GM12878 (cell line): ENCODE results near the gene CEP68. TPM values are rescaled to one million over a fixed set of nuclear protein-coding genes. Genes with fewer than 3 reads are reported as not detected.

Source experiments
- ATAC-seq: fragments of 200-7000 bp; cut with Tn5 transposase; 3 replicates; pipeline ENCODE4 v1.9.1; 2020; ENCODE audit warnings: mild to moderate bottlenecking, moderate library complexity
- BruUV-seq: library from RNA; stranded (reverse); fragments of 400-500 nt; replicated peaks from 2 replicates; lab custom pipeline; 2021; lab: Mats Ljungman, UMichigan
- CTCF ChIA-PET: fragments of 300-600 bp; sonication (Branson Sonifier 250); formaldehyde crosslinking; extraction: SDS; loops from one replicate; lab custom pipeline; 2021; ENCODE audit warnings: inconsistent platforms; lab: Yijun Ruan, JAX
- POLR2A ChIA-PET: fragments of 350-600 bp; formaldehyde crosslinking; extraction: SDS; loops from one replicate; lab custom pipeline; 2021; ENCODE audit warnings: inconsistent platforms; lab: Charles Lee
- RAD21 ChIA-PET: fragments of 300-600 bp; sonication (Branson Sonifier 250); formaldehyde crosslinking; loops from one replicate; lab custom pipeline; 2023; ENCODE audit warnings: antibody characterized with exemption; ENCODE audit not compliant: unreplicated experiment; lab: Charles Lee
- SMC1A ChIA-PET: fragments of 300-600 bp; sonication (Branson Sonifier 250); formaldehyde crosslinking; loops from one replicate; lab custom pipeline; 2023; ENCODE audit not compliant: unreplicated experiment, uncharacterized antibody; lab: Charles Lee
- DNase-seq: peaks from one replicate; pipeline ENCODE4 v3.0.0-alpha.2; 2011; ENCODE audit warnings: low read depth, low spot score
- FAIRE-seq: peaks from 3 replicates; lab custom pipeline; 2011; peaks lifted over from hg19 to GRCh38; lab: Jason Lieb, UNC
- H2AFZ ChIP-seq: 2 replicates; pipeline ENCODE4 v1.6.0; 2011; ENCODE audit warnings: low read depth, low read length, control low read depth; ENCODE audit not compliant: control insufficient read depth
- H3K27ac ChIP-seq: 2 replicates; pipeline ENCODE4 v1.5.1; 2011; ENCODE audit warnings: control low read depth; ENCODE audit not compliant: control insufficient read depth, insufficient read depth
- H3K27me3 ChIP-seq, 2 experiments: replicated peaks in 1 of 2; 2 replicates each; pipeline versions ENCODE4 v1.6.0 to v1.6.1; 2011; ENCODE audit warnings: low read length in 1 of 2; ENCODE audit not compliant: control insufficient read depth in 2 of 2, insufficient read depth in 2 of 2
- H3K36me3 ChIP-seq, 2 experiments: 2 replicates each; pipeline ENCODE4 v1.5.1; 2011; ENCODE audit warnings: low read length in 1 of 2; ENCODE audit not compliant: control insufficient read depth in 2 of 2, insufficient read depth in 2 of 2
- H3K4me1 ChIP-seq: 2 replicates; pipeline ENCODE4 v1.6.1; 2011; ENCODE audit warnings: mild to moderate bottlenecking, low read length, moderate library complexity, mixed read lengths; ENCODE audit not compliant: control insufficient read depth, insufficient read depth
- H3K4me2 ChIP-seq: 2 replicates; pipeline ENCODE4 v1.6.0; 2011; ENCODE audit warnings: control low read depth; ENCODE audit not compliant: control insufficient read depth, insufficient read depth
- H3K4me3 ChIP-seq: fragments of 200-600 bp; sonication (generic); 2 replicates; pipeline ENCODE4 v1.5.1; 2016
- H3K79me2 ChIP-seq: 2 replicates; pipeline ENCODE4 v1.6.0; 2011; ENCODE audit warnings: low read length; ENCODE audit not compliant: control insufficient read depth, insufficient read depth
- H3K9ac ChIP-seq: 2 replicates; pipeline ENCODE4 v1.8.0; 2011; ENCODE audit warnings: low read length, control low read depth, mixed read lengths; ENCODE audit not compliant: control insufficient read depth, insufficient read depth
- H3K9me3 ChIP-seq: replicated peaks from 3 replicates; pipeline ENCODE4 v1.5.1; 2011; ENCODE audit warnings: mild to moderate bottlenecking, low read length; ENCODE audit not compliant: control insufficient read depth, insufficient read depth
- H4K20me1 ChIP-seq: 2 replicates; pipeline ENCODE4 v1.6.0; 2011; ENCODE audit not compliant: control insufficient read depth, insufficient read depth
- ASH2L ChIP-seq: fragments of 300-600, 200-600 bp; sonication (generic); IDR thresholded peaks from 2 replicates; pipeline ENCODE4 v1.6.1; 2017; ENCODE audit warnings: low read depth, mild to moderate bottlenecking, borderline replicate concordance
- CBX5 ChIP-seq: sonication (generic); IDR thresholded peaks from 2 replicates; pipeline ENCODE4 v1.6.1; 2016; ENCODE audit warnings: low read depth, moderate library complexity, mild to moderate bottlenecking, inconsistent platforms
- CHD1 ChIP-seq: IDR thresholded peaks from 2 replicates; pipeline ENCODE4 v1.6.1; 2012; ENCODE audit warnings: low read depth, low read length, improper control_type of control experiment
- FOXK2 ChIP-seq: fragments of 450-650 bp; IDR thresholded peaks from 2 replicates; pipeline ENCODE4 v1.6.1; 2017; ENCODE audit warnings: mild to moderate bottlenecking, moderate library complexity
- HDAC6 ChIP-seq: fragments of 200-600 bp; sonication (generic); IDR thresholded peaks from one replicate; pipeline ENCODE4 v1.8.0; 2017; ENCODE audit warnings: antibody characterized with exemption; ENCODE audit not compliant: unreplicated experiment
- KAT2A ChIP-seq: conservative IDR thresholded peaks from 2 replicates; pipeline ENCODE4 v1.6.1; 2011; ENCODE audit warnings: low read depth, low read length; ENCODE audit not compliant: control insufficient read depth
- LARP7 ChIP-seq: fragments of 450-650 bp; IDR thresholded peaks from 2 replicates; pipeline ENCODE4 v1.6.1; 2017; ENCODE audit warnings: mild to moderate bottlenecking
- MXI1 ChIP-seq: fragments of 150-350 bp; IDR thresholded peaks from 2 replicates; pipeline ENCODE4 v1.6.1; 2011; ENCODE audit warnings: low read depth, mild to moderate bottlenecking, inconsistent platforms, low read length, improper control_type of control experiment
- MYB ChIP-seq: fragments of 150-350 bp; IDR thresholded peaks from 2 replicates; pipeline ENCODE4 v1.6.1; 2014; ENCODE audit warnings: mild to moderate bottlenecking, low read depth, low read length, borderline replicate concordance
- NBN ChIP-seq: fragments of 450-650 bp; IDR thresholded peaks from 2 replicates; pipeline ENCODE4 v1.6.1; 2016
- NFYB ChIP-seq: IDR thresholded peaks from 2 replicates; pipeline ENCODE4 v1.6.1; 2011; ENCODE audit warnings: low read depth, mild to moderate bottlenecking, low read length, improper control_type of control experiment, moderate library complexity; ENCODE audit not compliant: insufficient read depth
- NR2F1 ChIP-seq: fragments of 450-650 bp; conservative IDR thresholded peaks from 2 replicates; pipeline ENCODE4 v1.6.1; 2017; ENCODE audit warnings: mild to moderate bottlenecking
- RCOR1 ChIP-seq: conservative IDR thresholded peaks from 2 replicates; pipeline ENCODE4 v1.6.1; 2012; ENCODE audit warnings: low read depth, low read length, improper control_type of control experiment
- SIN3A ChIP-seq: IDR thresholded peaks from 2 replicates; pipeline ENCODE4 v1.6.1; 2012; ENCODE audit warnings: low read depth, low read length, improper control_type of control experiment
- SREBF1 ChIP-seq: IDR thresholded peaks from 2 replicates; pipeline ENCODE4 v1.6.1; 2012; ENCODE audit warnings: mild to moderate bottlenecking, low read length
- TCF3 ChIP-seq: IDR thresholded peaks from 2 replicates; pipeline ENCODE4 v1.6.1; 2012; ENCODE audit warnings: low read depth, mild to moderate bottlenecking, low read length, borderline replicate concordance; ENCODE audit not compliant: insufficient read depth
- WGBS: methylation state at CpG from one replicate; pipeline ENCODE4 v1.1.6; 2016; ENCODE audit warnings: low lambda C conversion rate; ENCODE audit not compliant: insufficient replicate concordance, insufficient coverage; ENCODE audit errors: missing lambda C conversion rate; 5-methylcytosine and 5-hydroxymethylcytosine counted together
- in situ Hi-C: fragments of 300-500 bp; cut with MboI; formaldehyde crosslinking; loops from 9 replicates; pipeline ENCODE4 v1.14.3; 2018; ENCODE audit warnings: mixed read lengths
- intact Hi-C: fragments of 100-400 bp; cut with micrococcal nuclease; formaldehyde crosslinking; loops from one replicate; pipeline ENCODE4 v1.14.2; 2022; ENCODE audit not compliant: unreplicated experiment
- polyA plus RNA-seq, 11 experiments: library from polyadenylated mRNA; depleted of rRNA in 4 of 11; unstranded in 6 of 11; stranded (reverse) in 5 of 11; fragments of >200 nt; fragmentation: Nextera tagmentation in 4 of 11; fragmentation: Illumina TruSeq in 1 of 11; extraction: Ambion mirVana in 4 of 11; extraction: Trizol in 1 of 11; gene quantifications; 1 replicate in 1 of 11; 2 replicates in 10 of 11; pipeline versions ENCODE4 v1.2.1 to v1.2.3, GENCODE V29; 2011 to 2016; ENCODE audit warnings: inconsistent platforms in 2 of 11, missing spikeins in 2 of 11, low read depth in 1 of 11
- total RNA-seq, 4 experiments: library from RNA; depleted of rRNA in 3 of 4; stranded (reverse); fragments of >200 nt in 3 of 4; fragmentation: Illumina TruSeq in 1 of 4; extraction: Trizol in 1 of 4; gene quantifications; 2 replicates each; pipeline versions ENCODE4 v1.2.1 to v1.2.3, GENCODE V29; 2013 to 2021
- TF ChIP-seq, protein P1 (sequence below): fragments of 450-650 bp; conservative IDR thresholded peaks from 2 replicates; pipeline ENCODE4 v1.6.1; 2017; ENCODE audit warnings: mild to moderate bottlenecking, moderate library complexity
- TF ChIP-seq, protein P2 (sequence below): fragments of 450-650 bp; IDR thresholded peaks from 2 replicates; pipeline ENCODE4 v1.6.1; 2017; ENCODE audit warnings: mild to moderate bottlenecking, low read depth, inconsistent platforms; ENCODE audit not compliant: poor library complexity, severe bottlenecking
- TF ChIP-seq, protein P3 (sequence below): IDR thresholded peaks from 2 replicates; pipeline ENCODE4 v1.6.1; 2012; ENCODE audit warnings: low read depth, low read length, improper control_type of control experiment

CEP68 gene
- total and polyA plus RNA-seq, 10 of the 15 experiments (the other 5 are each of a cell fraction or from before 2014, with no cell fraction given), result 1.1 to 11.1 (median 7.4) TPM

DNA sequence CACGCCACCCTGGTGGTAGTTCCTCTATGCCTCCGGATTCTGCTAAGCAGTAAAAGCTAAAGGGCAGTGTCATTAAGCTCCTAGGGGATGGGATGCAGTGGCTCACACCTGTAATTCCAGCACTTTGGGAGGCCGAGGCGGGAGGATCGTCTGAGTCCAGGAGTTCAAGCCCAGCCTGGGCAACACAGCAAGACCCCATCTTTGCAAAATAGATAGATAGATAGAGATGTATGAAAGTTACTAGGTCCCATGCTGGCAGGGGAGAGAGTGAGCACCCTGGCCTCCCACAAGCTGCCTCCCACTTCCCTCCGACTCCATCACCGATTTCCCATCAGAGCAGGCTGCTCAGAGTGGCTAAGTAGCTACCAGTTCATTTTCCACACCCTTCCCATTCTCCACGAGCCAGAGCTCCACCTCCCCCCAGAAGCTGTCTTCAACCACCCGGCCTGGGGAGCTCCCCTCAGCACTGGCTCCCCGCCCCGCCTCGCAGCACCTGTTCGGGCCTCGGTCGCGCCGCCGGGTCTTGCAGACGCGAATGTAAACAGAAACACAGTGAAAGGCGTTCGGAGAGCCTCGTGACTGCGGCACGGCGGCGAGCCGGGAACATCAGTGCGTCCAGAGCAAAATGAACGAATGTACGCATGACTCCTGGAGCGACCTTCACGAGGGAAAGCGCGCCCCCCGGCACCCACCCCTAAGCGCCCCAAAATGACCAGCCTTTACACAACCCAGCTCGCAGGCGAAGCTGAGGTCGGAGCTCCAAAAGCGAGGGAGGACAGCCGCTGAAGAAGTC, 598 bp upstream of the CEP68 start:
- DNase-seq, result no peak
- H3K4me2 ChIP-seq, result peak overlapping the region; percentile 100
- 11% methylated on average over 40 of the region's 42 CpGs for WGBS
- TF ChIP-seq HDAC6 (no peak), SIN3A (peak; percentile 82), CBX5 (no peak), NBN (no peak), RCOR1 (0 out of 2 replicates have a peak, but pooled peaks have one; percentile 26), NFYB (no peak), CHD1 (0 out of 2 replicates have a peak, but pooled peaks have one; percentile 64), NR2F1 (no peak), LARP7 (peak; percentile 50; the same call in 1 of the 2 replicates), KAT2A (no peak), MXI1 (peak; percentile 69; the same call in 1 of the 2 replicates), FOXK2 (peak; percentile 77), SREBF1 (no peak), ASH2L (no peak), TCF3 (0 out of 2 replicates have a peak, but pooled peaks have one; percentile 37), MYB (no peak)
- TF ChIP-seq, protein P1, sequence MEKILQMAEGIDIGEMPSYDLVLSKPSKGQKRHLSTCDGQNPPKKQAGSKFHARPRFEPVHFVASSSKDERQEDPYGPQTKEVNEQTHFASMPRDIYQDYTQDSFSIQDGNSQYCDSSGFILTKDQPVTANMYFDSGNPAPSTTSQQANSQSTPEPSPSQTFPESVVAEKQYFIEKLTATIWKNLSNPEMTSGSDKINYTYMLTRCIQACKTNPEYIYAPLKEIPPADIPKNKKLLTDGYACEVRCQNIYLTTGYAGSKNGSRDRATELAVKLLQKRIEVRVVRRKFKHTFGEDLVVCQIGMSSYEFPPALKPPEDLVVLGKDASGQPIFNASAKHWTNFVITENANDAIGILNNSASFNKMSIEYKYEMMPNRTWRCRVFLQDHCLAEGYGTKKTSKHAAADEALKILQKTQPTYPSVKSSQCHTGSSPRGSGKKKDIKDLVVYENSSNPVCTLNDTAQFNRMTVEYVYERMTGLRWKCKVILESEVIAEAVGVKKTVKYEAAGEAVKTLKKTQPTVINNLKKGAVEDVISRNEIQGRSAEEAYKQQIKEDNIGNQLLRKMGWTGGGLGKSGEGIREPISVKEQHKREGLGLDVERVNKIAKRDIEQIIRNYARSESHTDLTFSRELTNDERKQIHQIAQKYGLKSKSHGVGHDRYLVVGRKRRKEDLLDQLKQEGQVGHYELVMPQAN, result peak; percentile 84; the same call in 1 of the 2 replicates
- TF ChIP-seq, protein P2, sequence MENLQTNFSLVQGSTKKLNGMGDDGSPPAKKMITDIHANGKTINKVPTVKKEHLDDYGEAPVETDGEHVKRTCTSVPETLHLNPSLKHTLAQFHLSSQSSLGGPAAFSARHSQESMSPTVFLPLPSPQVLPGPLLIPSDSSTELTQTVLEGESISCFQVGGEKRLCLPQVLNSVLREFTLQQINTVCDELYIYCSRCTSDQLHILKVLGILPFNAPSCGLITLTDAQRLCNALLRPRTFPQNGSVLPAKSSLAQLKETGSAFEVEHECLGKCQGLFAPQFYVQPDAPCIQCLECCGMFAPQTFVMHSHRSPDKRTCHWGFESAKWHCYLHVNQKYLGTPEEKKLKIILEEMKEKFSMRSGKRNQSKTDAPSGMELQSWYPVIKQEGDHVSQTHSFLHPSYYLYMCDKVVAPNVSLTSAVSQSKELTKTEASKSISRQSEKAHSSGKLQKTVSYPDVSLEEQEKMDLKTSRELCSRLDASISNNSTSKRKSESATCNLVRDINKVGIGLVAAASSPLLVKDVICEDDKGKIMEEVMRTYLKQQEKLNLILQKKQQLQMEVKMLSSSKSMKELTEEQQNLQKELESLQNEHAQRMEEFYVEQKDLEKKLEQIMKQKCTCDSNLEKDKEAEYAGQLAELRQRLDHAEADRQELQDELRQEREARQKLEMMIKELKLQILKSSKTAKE, result no peak
- TF ChIP-seq, protein P3, sequence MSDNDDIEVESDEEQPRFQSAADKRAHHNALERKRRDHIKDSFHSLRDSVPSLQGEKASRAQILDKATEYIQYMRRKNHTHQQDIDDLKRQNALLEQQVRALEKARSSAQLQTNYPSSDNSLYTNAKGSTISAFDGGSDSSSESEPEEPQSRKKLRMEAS, result peak; percentile 59; the same call in 1 of the 2 replicates

More for the DNA sequence above, 598 bp upstream of the CEP68 start:
- BruUV-seq, result TSS peak; percentile 69
- in situ Hi-C loops, result no loop called here
- RAD21 ChIA-PET, result interaction anchor here (0.6 to 5.5 kb wide), 27 partner anchors 9 to 727 kb away, joined by 3 to 58 read pairs (median 5); partner anchors contain the start of genes ACTR2, AFTPH and RAB1A
- POLR2A ChIA-PET, result interaction anchor here (0.7 to 3.8 kb wide), 17 partner anchors 9 to 602 kb away, joined by 3 to 18 read pairs (median 4); partner anchors contain the start of genes ACTR2 and RAB1A
- ATAC-seq (peak; percentile 37), FAIRE-seq (peak; percentile 13)
- H3K4me3 ChIP-seq, result peak overlapping the region; percentile 62
- H3K27ac ChIP-seq, result peak overlapping the region; percentile 63
- peak overlapping the region; percentile 55; the same call in 1 of the 2 replicates for H3K9ac ChIP-seq
- intact Hi-C loops, result loop anchor here (2.0 kb wide), 1 partner anchor 171 kb away; the partner anchor contains the start of gene ACTR2
- peaks cover 4% of the 10 kb centered on the region for H3K79me2 ChIP-seq
- CTCF ChIA-PET, result interaction anchor here (0.6 to 4.5 kb wide), 19 partner anchors 9 to 725 kb away, joined by 3 to 46 read pairs (median 4); partner anchors contain the start of gene ACTR2
- peak overlapping the region; percentile 92 for H2AFZ ChIP-seq
- SMC1A ChIA-PET, result interaction anchor here (0.6 to 5.5 kb wide), 21 partner anchors 9 to 725 kb away, joined by 3 to 36 read pairs (median 4); partner anchors contain the start of genes RAB1A and SERTAD2
- peaks cover 5% of the 10 kb centered on the region; the same call in 2 of the 3 replicates for H3K9me3 ChIP-seq
- peaks cover 47% of the 10 kb centered on the region for H3K4me1 ChIP-seq
- no peaks in the 10 kb centered on the region for H4K20me1 ChIP-seq
- no peaks in the 10 kb centered on the region for H3K36me3 ChIP-seq
- no peaks in the 10 kb centered on the region for H3K27me3 ChIP-seq
